ENCODE measurements around the gene TTC9.

- TF ChIP-seq POLR2A (IDR thresholded peaks at IDR 0.05) (no peak), POLR2AphosphoS5 (IDR thresholded peaks at IDR 0.05) (no peak), CTCF (IDR thresholded peaks at IDR 0.05) (no peak)
Observed at GRCh38 chr14:70718383-70719118, 76.8 kb downstream of the TTC9 start.
